Measurements from ENCODE around the gene TRPM7. TPM values are rescaled to one million over a fixed set of nuclear protein-coding genes. Genes with fewer than 3 reads are reported as not detected.

The TRPM7 gene
- total RNA-seq, 1 donor from 2014 or later: 24.3 TPM

GRCh38 chr15:50549326-50549725, 137.3 kb downstream of the TRPM7 start:
- no peak for DNase-seq
- Mint-ChIP-seq H3K9me3 (ENCODE audit: unreplicated experiment) (no peaks in the 10 kb centered on the region), H3K4me1 (ENCODE audit: low read depth, unreplicated experiment) (no peaks in the 10 kb centered on the region), H3K27ac (ENCODE audit: unreplicated experiment) (no peak overlapping the region), H3K36me3 (ENCODE audit: unreplicated experiment) (peaks cover 5% of the 10 kb centered on the region), H3K27me3 (ENCODE audit: unreplicated experiment) (peaks cover 2% of the 10 kb centered on the region), H3K4me3 (ENCODE audit: unreplicated experiment) (no peak overlapping the region)
- no peak for TF ChIP-seq CTCF (IDR thresholded peaks at IDR 0.05; ENCODE audit: partially characterized antibody, unreplicated experiment)

- no peaks in the 10 kb centered on the region for H3K9me3 Mint-ChIP-seq (ENCODE audit: unreplicated experiment)
- no peak for TF ChIP-seq CTCF (IDR thresholded peaks at IDR 0.05; ENCODE audit: partially characterized antibody, unreplicated experiment)
- no peaks in the 10 kb centered on the region for H3K36me3 Mint-ChIP-seq (ENCODE audit: unreplicated experiment)
- no peaks in the 10 kb centered on the region for H3K4me1 Mint-ChIP-seq (ENCODE audit: low read depth, unreplicated experiment)
- no peak within 1 kb of the TSS for H3K27ac Mint-ChIP-seq (ENCODE audit: unreplicated experiment)
- no peak within 1 kb of the TSS for H3K4me3 Mint-ChIP-seq (ENCODE audit: unreplicated experiment)
- H3K27me3 Mint-ChIP-seq (ENCODE audit: unreplicated experiment): peaks cover 2% of the 10 kb centered on the region
- no peak for DNase-seq
Measured at GRCh38 chr15:50546566-50546965, 140.0 kb downstream of the TRPM7 start, which contains the start of gene USP50. Gene USP50, minus strand, starts transcription at chr15:50546666. Its CDS starts 141 bp downstream, at chr15:50546525.

- H3K27me3 Mint-ChIP-seq (ENCODE audit: unreplicated experiment): peaks cover 2% of the 10 kb centered on the region
- H3K36me3 Mint-ChIP-seq (ENCODE audit: unreplicated experiment): no peaks in the 10 kb centered on the region
- no peaks in the 10 kb centered on the region for H3K9me3 Mint-ChIP-seq (ENCODE audit: unreplicated experiment)
- TF ChIP-seq CTCF (IDR thresholded peaks at IDR 0.05; ENCODE audit: partially characterized antibody, unreplicated experiment): no peak
- H3K4me3 Mint-ChIP-seq (ENCODE audit: unreplicated experiment): no peak overlapping the region
- H3K27ac Mint-ChIP-seq (ENCODE audit: unreplicated experiment): no peak overlapping the region
- no peak for DNase-seq
- no peaks in the 10 kb centered on the region for H3K4me1 Mint-ChIP-seq (ENCODE audit: low read depth, unreplicated experiment)
Measured at GRCh38 chr15:50544368-50544767, 142.2 kb downstream of the TRPM7 start.

GRCh38 chr15:50543556-50543955, 143.0 kb downstream of the TRPM7 start:
- no peaks in the 10 kb centered on the region for H3K36me3 Mint-ChIP-seq (ENCODE audit: unreplicated experiment)
- DNase-seq: no peak
- H3K4me1 Mint-ChIP-seq (ENCODE audit: low read depth, unreplicated experiment): no peaks in the 10 kb centered on the region
- no peak overlapping the region for H3K4me3 Mint-ChIP-seq (ENCODE audit: unreplicated experiment)
- H3K9me3 Mint-ChIP-seq (ENCODE audit: unreplicated experiment): no peaks in the 10 kb centered on the region
- H3K27me3 Mint-ChIP-seq (ENCODE audit: unreplicated experiment): no peaks in the 10 kb centered on the region
- no peak overlapping the region for H3K27ac Mint-ChIP-seq (ENCODE audit: unreplicated experiment)
- TF ChIP-seq CTCF (IDR thresholded peaks at IDR 0.05; ENCODE audit: partially characterized antibody, unreplicated experiment): no peak

- TF ChIP-seq CTCF (IDR thresholded peaks at IDR 0.05; ENCODE audit: partially characterized antibody, unreplicated experiment): no peak
- H3K36me3 Mint-ChIP-seq (ENCODE audit: unreplicated experiment): no peaks in the 10 kb centered on the region
- H3K4me1 Mint-ChIP-seq (ENCODE audit: low read depth, unreplicated experiment): no peaks in the 10 kb centered on the region
- no peaks in the 10 kb centered on the region for H3K9me3 Mint-ChIP-seq (ENCODE audit: unreplicated experiment)
- H3K4me3 Mint-ChIP-seq (ENCODE audit: unreplicated experiment): no peak overlapping the region
- no peak for DNase-seq
- no peak overlapping the region for H3K27ac Mint-ChIP-seq (ENCODE audit: unreplicated experiment)
- no peaks in the 10 kb centered on the region for H3K27me3 Mint-ChIP-seq (ENCODE audit: unreplicated experiment)
Measured at GRCh38 chr15:50542887-50543210, 143.7 kb downstream of the TRPM7 start.
